HG03575 (cell line): ENCODE data around the gene SPTBN2.

Experiments used
- ATAC-seq: cut with Tn5 transposase; IDR thresholded peaks from one replicate; pipeline ENCODE4 v1.9.1; 2021; ENCODE audit not compliant: unreplicated experiment, insufficient number of reproducible peaks, low FRiP score; ENCODE audit errors: extremely low read depth

SPTBN2 gene

DNA sequence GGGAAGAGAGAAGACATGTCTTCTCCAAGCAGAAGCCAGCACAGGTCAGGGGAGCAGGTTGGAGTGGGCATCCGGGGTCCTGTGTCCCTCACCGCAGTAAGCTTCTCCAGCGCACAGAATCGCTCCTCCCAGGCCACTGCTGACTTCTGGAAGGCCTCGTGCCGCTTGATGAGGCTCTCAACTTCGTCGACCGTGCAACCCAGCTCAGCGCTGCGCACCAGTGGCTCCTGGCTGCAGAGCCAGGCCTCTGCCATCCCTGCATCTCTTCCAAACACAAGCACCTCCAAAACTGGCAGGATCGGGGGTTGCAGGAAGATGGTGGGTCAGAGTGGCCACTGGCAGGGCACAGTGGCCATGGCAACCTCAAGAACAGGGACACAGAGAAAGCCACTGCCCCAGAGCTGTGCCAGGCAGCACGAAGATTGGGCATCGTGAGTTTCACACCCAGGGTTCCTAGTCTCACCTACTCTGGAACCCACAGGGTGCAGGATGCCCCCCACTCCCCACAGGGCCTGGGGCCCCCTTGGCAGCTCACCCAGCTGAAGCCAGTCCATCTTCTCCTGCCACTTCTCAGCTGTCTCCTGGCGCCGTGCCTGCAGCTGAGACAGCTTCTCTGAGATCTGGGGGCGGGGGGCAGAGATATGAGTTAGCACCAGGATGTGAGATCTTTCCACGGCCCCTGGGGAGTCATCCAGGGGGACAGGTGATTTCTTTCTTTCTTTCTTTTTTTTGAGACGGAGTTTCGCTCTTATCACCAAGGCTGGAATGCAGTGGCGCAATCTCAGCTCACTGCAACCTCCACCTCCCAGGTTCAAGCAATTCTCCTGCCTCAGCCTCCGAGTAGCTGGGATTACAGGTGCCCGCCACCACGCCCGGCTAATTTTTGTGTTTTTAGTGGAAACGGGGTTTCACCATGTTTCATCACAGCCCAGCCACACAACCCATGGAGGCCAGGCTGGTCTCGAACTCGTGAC lies 40.2 kb downstream of the SPTBN2 start:
- no peak for ATAC-seq

DNA sequence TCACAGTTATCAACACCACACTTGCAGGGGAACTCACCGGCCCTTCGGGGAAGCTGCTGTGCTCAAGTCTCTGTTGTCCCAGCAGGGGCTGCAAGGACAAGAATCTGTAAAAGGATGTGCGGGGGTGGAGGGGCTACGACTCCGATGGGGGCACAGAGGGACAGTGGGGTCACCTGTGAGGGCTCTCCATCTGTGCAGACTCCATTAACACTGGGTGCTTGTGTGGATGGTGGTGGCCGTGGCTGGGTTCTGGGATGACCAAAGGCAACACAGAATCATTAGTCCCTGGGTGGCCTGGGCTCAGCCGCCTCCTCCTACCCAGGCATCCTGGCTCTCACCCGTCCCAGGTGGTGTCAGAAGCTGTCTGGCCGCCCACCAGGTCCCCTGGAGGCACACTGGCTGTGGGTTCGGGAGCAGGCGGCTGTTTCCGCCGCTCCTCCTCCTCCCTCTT lies 41.2 kb downstream of the SPTBN2 start:
- ATAC-seq, result no peak

DNA sequence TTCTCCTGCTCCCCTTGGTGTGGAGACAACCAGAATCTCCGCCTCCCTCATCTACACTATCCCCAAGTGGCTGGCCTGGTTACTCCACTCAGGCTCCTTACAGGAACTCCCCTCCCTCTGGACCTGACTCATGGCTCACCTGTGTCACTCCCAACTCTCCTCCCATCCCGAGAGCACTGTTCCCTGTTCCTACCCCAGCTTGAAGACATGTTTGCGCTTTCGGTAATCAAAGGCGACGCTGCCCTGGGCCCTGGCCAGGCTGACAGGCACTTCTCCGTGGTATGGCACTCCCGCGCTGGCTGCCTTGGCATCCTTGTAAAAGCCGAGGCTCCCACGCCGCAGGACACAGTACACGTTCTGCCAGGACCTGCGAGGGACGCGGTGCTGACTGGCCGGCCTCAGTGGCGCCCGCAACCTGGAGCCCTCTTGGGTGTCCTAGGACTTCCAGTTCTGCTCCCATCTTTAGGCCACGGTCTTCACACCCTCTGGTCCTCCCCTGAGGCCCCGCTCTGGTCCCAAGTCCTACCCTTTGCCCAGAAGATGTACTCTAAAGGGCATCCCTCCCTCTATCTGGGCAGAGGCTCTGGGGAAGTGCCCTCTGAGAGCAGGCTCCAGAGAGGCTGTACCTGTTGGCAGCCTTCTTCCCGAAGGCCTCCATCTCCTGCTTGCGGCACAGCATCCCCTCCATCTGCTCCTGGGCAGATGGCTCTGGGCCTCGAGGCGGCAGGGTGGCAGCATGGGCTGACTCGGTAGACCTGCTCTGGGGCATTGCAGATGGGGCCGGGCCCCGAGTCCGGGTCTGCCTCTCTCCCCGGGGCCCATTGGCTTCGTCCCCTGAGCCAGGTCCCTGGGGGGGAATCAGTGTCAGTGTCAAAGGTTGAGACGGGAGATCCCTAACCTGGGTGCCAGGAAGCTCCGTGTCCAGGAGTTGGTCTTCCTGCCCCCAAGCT lies 41.9 kb downstream of the SPTBN2 start:
- no peak for ATAC-seq

DNA sequence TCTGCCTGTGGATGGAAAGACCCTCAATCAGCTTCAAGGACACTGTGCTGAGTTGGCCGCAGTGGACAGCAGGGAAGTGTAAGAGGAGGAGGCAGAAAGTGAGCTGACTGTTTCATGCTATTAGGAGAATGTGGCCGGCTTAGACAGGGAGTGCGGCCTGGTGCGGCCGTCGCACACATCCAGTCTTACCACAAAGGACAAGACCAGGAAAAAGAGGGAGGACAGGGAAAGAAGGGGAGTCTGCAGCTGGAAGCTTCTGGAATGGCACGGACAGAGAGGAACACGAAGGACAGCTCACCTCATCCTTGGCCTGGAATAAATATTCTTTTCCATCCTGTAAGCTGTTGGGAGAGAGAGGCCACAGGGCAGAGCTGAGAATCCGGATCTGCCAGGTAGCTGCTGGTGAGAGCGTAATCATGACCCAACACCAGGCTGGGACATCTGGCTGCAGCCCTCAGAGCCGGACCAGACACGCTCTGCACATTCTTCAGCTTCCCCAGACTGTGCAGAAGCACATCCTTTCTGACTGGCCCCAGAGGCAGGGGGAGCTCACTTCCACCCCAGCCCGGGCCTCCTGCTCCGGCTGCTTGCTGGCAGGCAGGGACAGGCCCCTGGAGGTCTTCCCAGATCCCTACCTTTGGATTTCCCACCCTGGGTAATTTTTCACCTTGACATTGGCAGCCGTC lies 42.8 kb downstream of the SPTBN2 start:
- ATAC-seq, result no peak

DNA sequence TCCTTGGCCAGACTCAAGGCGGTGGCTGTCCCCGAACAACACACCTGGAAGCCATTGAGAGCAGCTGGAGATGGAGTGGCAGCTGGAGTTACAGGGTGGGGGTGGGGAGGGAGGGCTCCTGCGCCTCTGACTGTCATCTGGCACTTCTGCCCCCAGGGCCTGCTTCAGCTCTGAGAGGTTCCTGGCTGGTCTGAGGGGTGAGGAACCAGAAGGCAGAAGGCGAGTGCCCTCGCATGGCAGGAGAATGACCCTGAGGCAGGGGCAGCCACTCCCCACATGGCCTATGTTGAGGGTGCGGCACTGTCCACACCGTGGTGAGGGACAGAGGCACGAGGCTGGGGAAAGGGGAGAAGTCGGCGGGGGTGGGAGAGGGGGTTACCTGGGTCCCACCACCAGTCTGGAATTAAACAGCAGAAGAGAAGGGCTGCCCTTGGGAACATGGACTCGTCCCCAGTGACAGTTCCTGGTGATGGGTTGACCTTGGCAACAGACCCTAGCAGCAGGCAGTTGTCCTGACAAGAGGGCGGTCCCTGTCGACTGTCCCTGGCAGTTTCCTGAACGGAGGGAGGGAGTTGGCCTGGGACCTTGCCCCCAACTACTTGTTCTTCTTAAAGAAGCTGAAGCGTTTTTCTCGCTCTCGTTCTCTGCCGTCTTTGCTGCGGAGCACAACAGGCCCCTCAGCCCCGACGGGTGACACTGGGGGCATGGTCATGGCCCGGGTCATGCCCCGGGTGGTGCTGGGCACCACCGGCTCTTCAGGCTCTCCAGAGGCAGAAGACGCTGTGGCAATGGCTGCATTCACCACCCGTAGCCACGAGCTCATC lies 43.5 kb downstream of the SPTBN2 start:
- ATAC-seq, result no peak

DNA sequence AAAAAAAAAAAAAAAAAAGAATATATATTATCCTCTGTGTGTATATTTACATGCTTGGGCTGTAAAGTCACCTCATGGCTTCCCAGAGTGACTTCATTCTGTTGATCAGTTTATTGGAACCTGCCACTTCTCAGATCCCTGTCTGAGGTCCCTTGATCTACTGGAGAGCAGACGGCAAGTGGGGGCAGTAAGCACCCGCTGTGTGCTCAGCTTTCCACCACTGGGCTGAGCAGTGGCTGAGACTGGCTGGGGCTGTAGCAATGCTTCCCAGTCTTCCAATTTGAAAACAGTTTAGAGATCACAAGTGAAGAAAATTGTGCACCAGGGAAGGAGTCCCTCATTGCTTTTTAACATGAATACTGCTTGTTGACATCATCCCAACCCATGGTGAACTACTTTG lies 44.4 kb downstream of the SPTBN2 start:
- ATAC-seq, result no peak

DNA sequence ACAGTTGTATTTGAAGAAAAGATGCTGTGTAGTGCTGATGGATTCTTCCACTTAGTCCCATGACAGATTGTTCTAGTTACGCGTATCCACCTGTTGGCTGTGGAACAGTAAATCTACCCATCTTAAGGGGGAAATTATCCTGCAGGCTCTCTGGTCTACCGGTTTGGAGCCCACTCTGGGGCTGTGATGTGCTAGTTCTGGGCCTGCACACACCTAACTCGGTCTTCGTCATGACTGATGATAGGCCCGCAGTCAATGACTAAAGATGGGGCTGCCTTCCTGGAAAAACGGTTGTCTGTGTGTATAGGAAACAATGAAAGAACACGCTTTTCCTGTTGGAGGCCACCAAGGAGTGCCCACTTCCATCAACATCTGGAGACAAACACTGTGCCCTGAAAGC lies 45.1 kb downstream of the SPTBN2 start:
- no peak for ATAC-seq

DNA sequence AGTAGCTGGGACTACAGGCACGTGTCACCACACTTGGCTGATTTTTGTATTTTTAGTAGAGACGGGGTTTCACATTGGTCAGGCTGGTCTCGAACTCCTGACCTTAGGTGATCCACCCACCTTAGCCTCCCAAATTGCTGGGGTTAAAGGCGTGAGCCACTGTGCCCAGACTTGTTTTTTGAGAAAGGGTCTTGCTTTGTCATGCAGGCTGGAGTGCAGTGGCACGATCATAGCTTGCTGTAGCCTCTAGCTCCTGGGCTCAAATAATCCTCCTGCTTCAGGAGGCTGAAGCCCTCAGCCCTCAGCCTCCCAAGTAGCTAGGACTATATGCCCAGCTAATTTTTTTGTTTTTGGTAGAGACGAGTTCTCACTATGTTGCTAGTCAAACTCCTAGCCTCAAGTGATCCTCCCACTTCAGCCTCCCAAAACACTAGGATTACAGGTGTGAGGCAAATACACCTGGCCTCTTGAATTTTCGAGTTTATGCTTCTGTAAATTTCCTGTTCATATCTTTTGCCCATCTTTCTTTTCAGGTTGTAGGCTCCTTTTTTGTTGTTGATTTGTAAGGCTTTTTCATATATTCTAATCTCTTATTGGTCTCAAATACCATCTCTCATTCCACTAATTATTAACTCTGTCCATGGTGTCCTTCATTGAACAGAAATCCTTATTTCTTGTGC lies 47.9 kb downstream of the SPTBN2 start:
- no peak for ATAC-seq

DNA sequence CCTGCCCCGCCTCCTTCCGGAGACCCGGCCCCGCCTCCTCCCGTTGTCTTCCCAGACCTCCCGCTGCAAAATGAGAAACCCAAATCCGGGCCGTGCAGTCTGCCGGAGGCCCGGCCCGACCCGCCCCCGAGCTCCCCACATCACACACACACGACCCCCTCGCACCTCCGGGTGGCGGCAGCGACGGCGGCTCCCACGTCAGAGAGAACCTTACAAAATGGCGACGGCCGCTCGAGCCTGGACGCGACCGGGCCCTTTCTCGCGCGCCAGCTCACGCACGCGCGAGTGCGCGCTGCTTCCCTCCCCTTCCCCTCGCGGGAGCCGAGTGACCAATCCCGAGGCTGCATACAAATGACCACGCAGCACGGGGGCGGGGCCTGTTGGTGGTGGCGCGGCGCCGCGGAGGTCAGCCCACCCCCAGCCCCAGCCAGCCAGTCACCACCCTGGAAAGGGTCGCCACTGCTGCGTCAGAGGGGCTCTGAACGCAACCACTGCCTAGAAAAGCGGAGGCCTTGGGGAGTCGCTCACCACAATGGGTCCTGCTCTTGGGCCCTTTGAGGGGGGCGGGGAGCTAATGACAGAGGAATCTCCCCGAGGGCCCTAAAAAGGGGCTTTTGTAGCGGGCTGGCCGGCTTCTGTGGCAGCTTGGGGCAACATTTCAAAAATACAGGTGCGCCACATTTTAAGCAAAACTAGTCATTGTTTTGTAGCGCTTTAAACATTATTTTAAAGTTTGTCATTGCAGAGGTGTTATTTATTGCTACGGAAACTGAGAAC lies 51.2 kb downstream of the SPTBN2 start, which contains the start of gene RBM4B:
RBM4B (minus strand) TSS at position 289 of the 777 bp plus-strand sequence. CDS start 808 bp downstream, outside the sequence.
- ATAC-seq, result peak; percentile 53

DNA sequence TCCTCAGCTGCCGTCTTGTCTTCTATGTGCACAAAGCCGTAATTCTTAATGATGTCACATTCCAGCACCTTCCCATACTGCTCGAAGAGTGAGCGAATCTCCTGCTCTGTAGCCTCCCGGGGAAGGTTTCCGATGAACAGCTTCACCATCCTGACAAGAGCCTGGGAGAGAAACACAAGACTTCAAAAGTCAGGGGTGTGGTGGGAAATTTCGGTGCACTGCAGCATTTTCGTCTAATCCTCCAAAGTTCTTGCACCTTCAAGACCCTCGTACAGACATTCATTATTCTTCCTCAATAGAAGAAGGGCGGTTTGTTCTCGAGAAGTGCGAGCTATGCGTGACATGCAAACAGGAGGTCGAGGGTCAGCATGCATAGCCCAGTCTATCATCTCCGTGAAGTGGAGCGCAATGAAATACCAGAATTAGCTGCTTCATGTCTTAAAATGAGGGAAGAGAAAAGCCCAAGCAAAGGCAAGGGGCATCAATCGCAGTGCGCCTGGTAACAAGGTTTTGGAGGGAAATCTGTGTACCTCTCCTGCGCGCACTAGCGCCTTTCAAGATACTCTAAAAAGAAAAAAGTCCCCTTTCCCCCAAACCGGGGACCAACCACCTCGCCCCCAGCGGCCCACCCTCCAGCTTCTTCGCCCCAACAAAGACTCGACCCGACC lies 52.0 kb downstream of the SPTBN2 start:
- ATAC-seq, result no peak

DNA sequence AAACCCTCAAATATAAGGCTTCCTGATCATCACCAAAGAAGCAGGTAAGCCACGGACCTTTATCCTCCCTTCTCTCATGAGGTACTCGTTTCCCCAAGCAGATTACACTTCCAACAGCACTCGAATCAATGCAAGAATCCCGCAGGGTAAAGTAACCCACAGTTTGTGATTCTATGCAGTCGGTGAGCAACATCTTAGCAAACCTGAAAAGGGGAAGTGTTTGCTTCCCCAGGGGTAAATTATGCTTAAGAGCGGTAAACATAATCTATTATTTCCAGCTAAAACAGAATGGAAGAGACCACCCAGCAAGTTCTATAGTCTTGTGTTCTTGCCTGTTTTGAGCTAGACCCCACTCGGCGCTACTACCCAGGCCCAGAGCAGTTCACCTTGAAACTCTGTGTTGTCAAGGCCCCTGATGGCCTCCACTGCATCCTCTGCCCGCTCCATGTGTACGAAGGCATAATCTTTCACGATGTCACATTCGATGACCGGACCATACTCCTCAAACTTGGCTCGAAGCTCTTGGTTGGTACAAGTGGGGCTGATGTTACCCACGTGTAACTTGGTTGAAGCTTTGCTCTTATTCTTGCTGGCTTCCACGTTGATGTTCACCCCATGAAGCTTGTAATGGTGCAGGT lies 52.6 kb downstream of the SPTBN2 start:
- ATAC-seq, result no peak

DNA sequence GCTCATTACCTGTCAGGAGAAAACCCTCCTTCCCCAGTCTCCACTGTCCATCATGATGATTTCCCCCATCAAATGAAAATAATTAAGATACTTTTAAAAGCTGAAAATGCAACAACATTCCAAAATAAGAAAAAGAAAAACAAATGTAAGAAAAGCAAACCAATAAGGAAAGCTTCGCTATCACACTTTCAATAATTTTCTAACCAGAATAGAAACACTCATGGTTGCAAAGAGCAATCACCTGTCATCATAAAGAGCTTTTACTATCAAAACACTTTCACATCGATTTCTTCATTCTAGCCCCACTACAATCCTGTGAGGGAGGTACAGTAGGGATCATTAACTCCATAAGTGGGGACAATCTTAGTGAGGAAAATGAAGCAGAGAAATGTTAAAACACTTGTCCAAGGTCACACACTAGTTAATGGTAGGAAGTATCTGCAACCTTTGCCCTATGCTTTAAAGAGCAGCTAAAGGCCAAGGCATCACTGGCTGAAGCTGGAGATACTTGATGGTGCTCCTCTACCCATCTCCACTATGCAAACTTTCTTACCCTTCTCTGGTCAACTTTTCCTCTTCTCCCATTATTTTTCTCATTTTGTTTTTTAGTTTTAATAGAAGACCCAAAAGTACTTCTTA lies 53.9 kb downstream of the SPTBN2 start:
- no peak for ATAC-seq

DNA sequence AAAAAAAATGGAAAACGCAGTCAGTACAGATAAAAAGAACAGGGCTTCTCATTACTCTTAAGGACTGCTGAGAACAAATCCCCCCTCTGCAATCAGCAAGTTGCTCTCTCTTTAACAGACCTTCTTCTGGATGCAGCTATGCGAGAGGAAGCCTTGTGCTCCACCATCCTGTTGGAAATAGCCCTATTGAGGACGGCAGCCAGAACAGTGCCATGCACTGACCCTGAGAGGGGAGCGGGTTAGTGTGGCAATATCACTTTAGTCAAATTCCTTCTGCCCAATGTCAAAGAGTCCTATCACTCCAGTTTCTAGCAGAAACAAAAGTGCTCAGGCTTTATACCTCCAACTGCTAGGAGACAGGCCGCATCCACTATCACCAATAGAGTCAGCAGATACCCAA lies 58.2 kb downstream of the SPTBN2 start:
- no peak for ATAC-seq

DNA sequence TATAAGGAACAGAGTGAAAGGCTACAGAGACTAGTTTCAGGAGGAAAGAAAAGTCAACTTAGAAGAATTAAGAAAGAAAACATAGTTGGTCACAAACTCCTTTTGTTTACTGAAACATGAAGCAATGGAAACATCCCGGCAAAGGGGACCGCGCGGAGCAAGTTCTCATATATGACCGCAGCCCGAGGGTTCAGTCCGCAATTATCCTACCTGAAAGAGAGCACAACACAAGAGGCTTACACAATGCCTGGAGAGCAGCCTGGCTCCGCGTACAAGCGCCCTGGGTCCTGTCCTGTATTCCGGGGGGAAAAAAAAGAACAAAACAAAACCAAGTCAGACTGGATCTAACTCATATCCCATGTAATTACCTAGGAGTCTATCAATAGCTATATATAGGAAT lies 63.6 kb downstream of the SPTBN2 start:
- no peak for ATAC-seq

DNA sequence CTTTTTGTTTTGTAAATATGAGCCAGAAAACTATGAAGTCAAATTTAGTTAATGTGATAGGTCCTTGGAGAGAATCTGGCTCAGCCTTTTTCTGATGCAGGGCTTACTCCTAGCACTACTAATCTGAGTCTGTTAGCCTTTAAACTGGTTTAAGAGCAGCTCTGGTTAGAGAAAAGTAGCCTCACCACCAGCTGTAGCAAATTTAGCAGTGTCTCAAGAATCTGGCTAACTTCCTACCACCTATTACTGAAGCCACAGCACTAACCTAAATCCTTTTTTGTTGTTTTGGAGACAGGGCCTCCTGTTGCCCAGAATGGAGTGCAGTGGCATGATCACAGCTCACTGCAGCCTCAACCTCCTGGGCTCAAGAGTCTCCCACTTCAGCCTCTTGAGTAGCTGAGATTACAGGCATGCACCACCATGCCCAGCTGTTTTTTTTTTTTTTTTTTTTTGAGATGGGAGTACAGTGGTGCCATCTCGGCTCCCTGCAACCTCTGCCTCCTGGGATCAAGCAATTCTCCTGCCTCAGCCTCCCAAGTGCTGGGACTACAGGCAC lies 65.2 kb downstream of the SPTBN2 start:
- no peak for ATAC-seq
